Karpas-422 (cell line): Measurements from ENCODE around the gene ZSWIM9. TPM values are rescaled to one million over a fixed set of nuclear protein-coding genes. Genes with fewer than 3 reads are reported as not detected.

Experiments used
- DNase-seq: peaks from one replicate; pipeline ENCODE4 v3.0.0-alpha.2; 2015
- H2AFZ ChIP-seq: fragments of 200-600 bp; sonication (generic); 2 replicates; pipeline ENCODE4 v1.6.1; 2014; ENCODE audit warnings: antibody characterized with exemption, low read length, mixed read lengths
- H3K27ac ChIP-seq: fragments of 200-600 bp; sonication (generic); 2 replicates; pipeline ENCODE4 v1.5.1; 2014; ENCODE audit warnings: mild to moderate bottlenecking, low read length, moderate library complexity
- H3K27me3 ChIP-seq: fragments of 200-600 bp; sonication (generic); 2 replicates; pipeline ENCODE4 v1.6.1; 2014; ENCODE audit warnings: low read length, mixed read lengths
- H3K36me3 ChIP-seq: fragments of 200-600 bp; sonication (generic); 2 replicates; pipeline ENCODE4 v1.6.1; 2014; ENCODE audit warnings: low read length, mixed read lengths; ENCODE audit not compliant: insufficient read depth
- H3K4me1 ChIP-seq: fragments of 200-600 bp; sonication (generic); 2 replicates; pipeline ENCODE4 v1.6.1; 2014; ENCODE audit warnings: mild to moderate bottlenecking, low read length, mixed read lengths
- H3K4me2 ChIP-seq: fragments of 200-600 bp; sonication (generic); 2 replicates; pipeline ENCODE4 v1.6.1; 2014; ENCODE audit warnings: low read length, low read depth, mild to moderate bottlenecking; ENCODE audit not compliant: poor library complexity, severe bottlenecking
- H3K4me3 ChIP-seq: fragments of 200-600 bp; sonication (generic); 2 replicates; pipeline ENCODE4 v1.5.1; 2014; ENCODE audit warnings: mild to moderate bottlenecking, antibody characterized with exemption, low read length, mixed read lengths
- H3K79me2 ChIP-seq: fragments of 200-600 bp; sonication (generic); 2 replicates; pipeline ENCODE4 v1.6.1; 2014; ENCODE audit warnings: mild to moderate bottlenecking, low read length, mixed read lengths
- H3K9ac ChIP-seq: fragments of 200-600 bp; sonication (generic); 2 replicates; pipeline ENCODE4 v1.6.0; 2014; ENCODE audit warnings: low read length
- H3K9me2 ChIP-seq: fragments of 200-600 bp; sonication (generic), shearing (Covaris generic); replicated peaks from 2 replicates; pipeline ENCODE4 v1.6.0; 2014; ENCODE audit warnings: mild to moderate bottlenecking, low read length, moderate library complexity; ENCODE audit not compliant: insufficient read depth
- H3K9me3 ChIP-seq: fragments of 300-700, 200-600 bp; sonication (generic); 2 replicates; pipeline ENCODE4 v1.6.1; 2014; ENCODE audit warnings: low read length, mixed read lengths
- H4K20me1 ChIP-seq: fragments of 200-600 bp; sonication (generic); 2 replicates; pipeline ENCODE4 v1.6.1; 2014; ENCODE audit warnings: mild to moderate bottlenecking, antibody characterized with exemption, low read length, low read depth; ENCODE audit not compliant: insufficient read depth
- total RNA-seq: library from RNA; depleted of rRNA; stranded (reverse); fragments of >200 nt; shearing (Covaris generic); gene quantifications from 2 replicates; pipeline ENCODE4 v1.2.3, GENCODE V29; 2014; ENCODE audit warnings: low replicate concordance

The ZSWIM9 gene
- total RNA-seq, 1 experiment from 2014 or later: 2.3 TPM

DNA sequence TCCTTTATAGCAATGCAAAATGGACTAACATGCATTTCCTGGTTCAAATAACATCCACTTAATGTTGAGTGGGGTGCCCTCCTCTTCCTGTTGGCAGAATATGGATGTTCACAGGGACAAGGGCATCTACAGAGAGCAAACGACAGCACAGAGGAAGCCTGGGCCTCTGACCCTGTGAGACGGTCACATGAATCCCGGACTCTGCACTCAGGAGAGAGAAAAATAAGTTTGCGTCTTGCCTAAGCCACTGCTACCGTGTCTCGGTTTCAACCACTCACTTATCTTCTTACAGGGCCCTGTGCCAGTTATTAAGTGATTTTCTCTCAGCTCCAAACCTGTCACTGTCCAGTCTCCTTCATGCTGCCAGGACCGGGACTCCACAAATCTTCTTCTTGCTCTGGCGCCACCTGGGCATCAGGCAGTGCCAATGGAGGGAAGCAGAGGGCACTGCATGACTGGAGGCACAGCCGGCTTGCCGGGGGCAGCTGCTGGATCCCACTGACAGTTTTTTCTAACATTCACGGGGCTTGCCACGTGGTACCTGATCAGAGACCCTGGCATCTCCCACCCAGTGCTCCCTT is 12.2 kb upstream of the ZSWIM9 start:
- Histone ChIP-seq H3K9me3 (no peaks in the 10 kb centered on the region), H3K4me2 (no peak overlapping the region), H3K4me3 (no peak overlapping the region), H3K27ac (no peak overlapping the region), H4K20me1 (no peaks in the 10 kb centered on the region), H3K27me3 (no peaks in the 10 kb centered on the region), H2AFZ (no peak overlapping the region), H3K9ac (no peak overlapping the region), H3K9me2 (no peaks in the 10 kb centered on the region), H3K4me1 (no peaks in the 10 kb centered on the region), H3K79me2 (0 out of 2 replicates have a peak, but pooled peaks cover 4% of the 10 kb centered on the region), H3K36me3 (peaks cover 22% of the 10 kb centered on the region)
- no peak for DNase-seq

DNA sequence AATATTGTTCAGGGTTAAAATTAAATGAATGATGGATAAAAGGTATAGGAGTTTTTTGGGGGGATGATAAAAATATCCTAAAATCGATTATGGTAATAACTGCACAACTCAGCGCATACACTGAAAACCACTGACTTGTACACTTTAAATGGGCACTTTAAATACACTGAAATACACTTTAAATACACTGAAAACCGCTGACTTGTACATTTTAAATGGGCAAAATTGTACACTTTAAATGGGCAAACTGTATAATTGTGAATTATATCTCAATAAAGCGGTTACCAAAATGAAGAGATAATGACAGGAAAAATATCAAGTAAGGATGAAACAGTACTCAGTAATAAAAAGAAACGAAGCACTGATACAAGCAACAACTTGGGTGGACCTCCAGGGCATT is 1.8 kb upstream of the ZSWIM9 start:
- no peaks in the 10 kb centered on the region for H3K9me2 ChIP-seq
- peaks cover 74% of the 10 kb centered on the region for H3K79me2 ChIP-seq
- H3K4me2 ChIP-seq: peak overlapping the region; percentile 42

DNA sequence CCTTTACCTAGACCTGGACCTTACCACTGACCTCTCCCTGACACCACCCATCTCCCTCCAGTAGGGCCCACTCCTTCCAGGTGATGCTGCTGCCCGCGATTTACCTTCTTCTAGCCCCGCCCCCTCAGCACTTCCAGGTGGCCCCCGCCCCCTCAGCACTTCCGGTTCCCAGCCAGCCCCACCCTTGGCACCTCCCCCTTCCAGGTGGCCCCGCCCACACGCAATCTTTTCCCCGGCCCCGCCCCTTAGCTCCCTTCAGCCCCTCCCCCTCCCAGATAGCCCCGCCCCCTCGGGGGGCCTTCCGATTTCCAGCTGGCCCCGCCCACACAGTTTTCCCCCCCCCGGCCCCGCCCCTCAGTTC is 922 bp upstream of the ZSWIM9 start:
- Histone ChIP-seq H3K27me3 (no peaks in the 10 kb centered on the region), H4K20me1 (peaks cover 10% of the 10 kb centered on the region), H3K79me2 (peaks cover 66% of the 10 kb centered on the region), H3K9me3 (no peaks in the 10 kb centered on the region), H3K4me1 (peaks cover 27% of the 10 kb centered on the region), H3K36me3 (peaks cover 14% of the 10 kb centered on the region), H3K27ac (peak overlapping the region; percentile 89), H2AFZ (no peak overlapping the region), H3K9me2 (no peaks in the 10 kb centered on the region), H3K9ac (peak overlapping the region; percentile 98), H3K4me3 (peak overlapping the region; percentile 99), H3K4me2 (peak overlapping the region; percentile 76)
- peak; percentile 92 for DNase-seq

More for the DNA sequence above, 1.8 kb upstream of the ZSWIM9 start:
- Histone ChIP-seq H3K27ac (no peak overlapping the region), H3K27me3 (no peaks in the 10 kb centered on the region), H3K9me3 (no peaks in the 10 kb centered on the region), H3K4me1 (peaks cover 27% of the 10 kb centered on the region), H2AFZ (no peak overlapping the region), H3K36me3 (peaks cover 15% of the 10 kb centered on the region), H4K20me1 (peaks cover 10% of the 10 kb centered on the region), H3K4me3 (0 out of 2 replicates have a peak overlapping the region, but pooled peaks have one; percentile 99), H3K9ac (no peak overlapping the region)
- DNase-seq: no peak

GRCh38 chr19:48170817-48171347 is 402 bp downstream of the ZSWIM9 start:
- Histone ChIP-seq H3K9ac (peak overlapping the region; percentile 98), H3K79me2 (peaks cover 56% of the 10 kb centered on the region), H2AFZ (no peak overlapping the region), H3K4me1 (peaks cover 27% of the 10 kb centered on the region), H3K4me3 (peak overlapping the region; percentile 99), H3K4me2 (peak overlapping the region; percentile 76), H3K36me3 (peaks cover 11% of the 10 kb centered on the region), H3K9me2 (no peaks in the 10 kb centered on the region), H3K27ac (peak overlapping the region; percentile 89), H4K20me1 (peaks cover 10% of the 10 kb centered on the region), H3K9me3 (no peaks in the 10 kb centered on the region), H3K27me3 (no peaks in the 10 kb centered on the region)
- no peak for DNase-seq

GRCh38 chr19:48171710-48172109 is 1.2 kb downstream of the ZSWIM9 start:
- Histone ChIP-seq H3K9me2 (no peaks in the 10 kb centered on the region), H3K9ac (peak overlapping the region; percentile 98), H3K36me3 (peaks cover 11% of the 10 kb centered on the region), H3K27me3 (no peaks in the 10 kb centered on the region), H3K79me2 (peaks cover 48% of the 10 kb centered on the region), H3K9me3 (no peaks in the 10 kb centered on the region), H2AFZ (no peak overlapping the region), H3K4me1 (peaks cover 27% of the 10 kb centered on the region), H3K4me2 (peak overlapping the region; percentile 76), H4K20me1 (peaks cover 10% of the 10 kb centered on the region), H3K4me3 (peak overlapping the region; percentile 99), H3K27ac (peak overlapping the region; percentile 89)
- no peak for DNase-seq

GRCh38 chr19:48174445-48175030 is 4.1 kb downstream of the ZSWIM9 start:
- Histone ChIP-seq H3K9me2 (no peaks in the 10 kb centered on the region), H3K4me2 (no peak overlapping the region), H3K9ac (no peak overlapping the region), H3K27me3 (no peaks in the 10 kb centered on the region), H3K4me3 (no peak overlapping the region), H3K9me3 (no peaks in the 10 kb centered on the region), H3K36me3 (peaks cover 13% of the 10 kb centered on the region), H4K20me1 (no peaks in the 10 kb centered on the region), H3K4me1 (peaks cover 22% of the 10 kb centered on the region), H3K27ac (no peak overlapping the region), H3K79me2 (peaks cover 22% of the 10 kb centered on the region), H2AFZ (no peak overlapping the region)
- DNase-seq: no peak

DNA sequence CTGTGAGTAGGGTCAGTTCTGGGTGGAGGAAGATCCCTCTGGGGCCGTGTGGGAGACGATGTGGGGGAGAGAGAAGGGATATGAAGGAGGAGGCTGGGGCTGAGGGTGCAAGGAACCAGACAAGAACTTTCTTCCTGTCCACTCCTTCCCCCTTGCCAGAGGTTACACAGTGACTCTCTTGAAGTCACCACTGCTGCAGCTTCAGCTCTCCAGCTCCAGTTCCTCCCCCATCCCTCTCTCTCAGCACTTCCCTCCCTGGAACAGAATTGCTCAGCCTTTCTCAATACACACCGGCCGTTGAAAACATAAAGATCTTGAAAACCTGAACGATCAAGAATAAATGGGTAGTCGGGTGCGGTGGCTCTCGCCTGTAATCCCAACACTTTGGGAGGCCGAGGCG is 5.1 kb downstream of the ZSWIM9 start:
- no peak overlapping the region for H3K4me2 ChIP-seq
- H3K9ac ChIP-seq: no peak overlapping the region
- no peak overlapping the region for H3K27ac ChIP-seq
- H3K4me1 ChIP-seq: peaks cover 22% of the 10 kb centered on the region
- H3K4me3 ChIP-seq: no peak overlapping the region
- H3K9me3 ChIP-seq: no peaks in the 10 kb centered on the region
- no peak overlapping the region for H2AFZ ChIP-seq
- no peaks in the 10 kb centered on the region for H4K20me1 ChIP-seq
- DNase-seq: no peak
- H3K79me2 ChIP-seq: peaks cover 22% of the 10 kb centered on the region
- H3K9me2 ChIP-seq: no peaks in the 10 kb centered on the region
- no peaks in the 10 kb centered on the region for H3K27me3 ChIP-seq
- peaks cover 18% of the 10 kb centered on the region for H3K36me3 ChIP-seq

DNA sequence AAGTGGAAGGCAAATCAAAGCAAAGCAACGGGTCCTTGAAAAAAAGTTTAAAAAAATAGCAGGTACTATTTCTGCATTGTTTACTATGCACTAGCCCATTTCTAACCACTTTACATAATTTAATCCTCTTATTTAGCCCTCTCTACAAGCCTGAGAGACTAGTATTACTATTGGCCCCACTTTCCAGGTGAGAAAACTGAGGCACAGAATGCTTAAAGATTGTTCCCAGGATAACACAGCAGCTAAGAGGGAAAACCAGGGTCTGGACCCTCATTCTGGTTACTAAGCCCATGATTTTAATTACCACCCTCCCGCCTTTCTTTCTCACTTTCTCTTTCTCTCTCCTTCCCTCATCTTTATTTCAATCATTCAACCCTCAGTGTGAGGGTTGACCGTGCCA is 5.7 kb downstream of the ZSWIM9 start:
- DNase-seq: no peak
- H3K36me3 ChIP-seq: peaks cover 21% of the 10 kb centered on the region

More for the DNA sequence above, 5.7 kb downstream of the ZSWIM9 start:
- peaks cover 17% of the 10 kb centered on the region for H3K4me1 ChIP-seq
- peaks cover 16% of the 10 kb centered on the region for H3K79me2 ChIP-seq
- H3K9ac ChIP-seq: no peak overlapping the region
- no peak overlapping the region for H3K27ac ChIP-seq
- H3K27me3 ChIP-seq: no peaks in the 10 kb centered on the region
- no peaks in the 10 kb centered on the region for H3K9me2 ChIP-seq
- no peaks in the 10 kb centered on the region for H4K20me1 ChIP-seq
- no peak overlapping the region for H3K4me2 ChIP-seq
- no peak overlapping the region for H3K4me3 ChIP-seq
- no peak overlapping the region for H2AFZ ChIP-seq
- peaks cover 3% of the 10 kb centered on the region; the same call in 1 of the 2 replicates for H3K9me3 ChIP-seq
